ENCODE data around the gene KLF2. TPM values are rescaled to one million over a fixed set of nuclear protein-coding genes. Genes with fewer than 3 reads are reported as not detected.

The KLF2 gene
- total RNA-seq, 2 experiments from 2014 or later = 1,201 to 1,291 TPM

DNA sequence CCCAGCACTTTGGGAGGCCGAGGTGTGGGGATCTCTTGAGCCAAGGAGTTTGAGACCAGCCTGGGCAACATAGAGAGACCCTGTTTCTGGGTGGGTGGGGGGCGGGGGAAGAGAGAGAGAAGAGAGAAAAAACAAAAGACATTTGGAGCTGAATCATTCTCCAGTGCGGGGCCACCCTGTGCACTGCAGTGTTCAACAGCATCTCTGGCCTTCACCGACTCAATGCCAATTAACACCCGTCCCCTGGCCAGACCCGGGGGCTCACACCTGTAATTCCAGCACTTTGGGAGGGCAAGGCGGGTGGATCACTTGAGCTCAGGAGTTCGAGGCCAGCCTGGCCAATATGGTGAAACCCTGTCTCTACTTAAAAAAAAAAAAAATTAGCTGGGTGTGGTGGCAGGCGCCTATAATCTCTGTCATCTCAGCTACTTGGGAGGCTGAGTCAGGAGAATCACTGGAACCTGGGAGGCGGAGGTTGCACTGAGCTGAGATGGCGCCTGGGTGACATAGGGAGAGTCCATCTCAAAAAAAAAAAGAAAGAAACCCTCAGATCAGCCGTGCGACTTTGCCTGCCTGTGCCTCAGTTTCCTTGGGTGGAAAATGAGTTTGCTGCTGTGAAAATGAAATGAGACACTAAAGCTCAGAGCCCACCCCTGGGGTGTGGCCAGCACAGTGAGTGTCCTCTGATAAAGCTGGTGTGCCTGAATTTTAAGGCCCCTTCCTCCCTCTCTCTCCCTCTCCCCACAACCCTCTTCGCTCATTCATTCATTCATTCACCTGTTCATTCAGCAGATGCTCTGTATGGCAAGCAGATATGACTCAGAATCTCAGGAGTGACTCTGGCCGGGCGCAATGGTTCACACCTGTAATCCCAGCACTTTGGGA is 6.4 kb downstream of the KLF2 start:
- H3K9me3 ChIP-seq (ENCODE audit: control insufficient read depth in 1 of 2, insufficient read depth in 1 of 2, low read length in 2 of 2) = no peaks in the 10 kb centered on the region
- intact Hi-C loops (cut with DNase I, micrococcal nuclease) = loop anchor here in 1 of 2 experiments (1.0 kb wide), 2 partner anchors 38 to 51 kb away; no protein-coding TSS in a partner anchor
- Mint-ChIP-seq H3K4me3 (peak overlapping the region; percentile 92), H3K9me3 (no peaks in the 10 kb centered on the region), H3K36me3 (ENCODE audit: low read depth) (peaks cover 46% of the 10 kb centered on the region), H3K27me3 (peaks cover 20% of the 10 kb centered on the region), H3K4me1 (ENCODE audit: low read depth) (peaks cover 56% of the 10 kb centered on the region), H3K27ac (peak overlapping the region; percentile 97)
- peaks cover 53% of the 10 kb centered on the region for H3K4me1 ChIP-seq (ENCODE audit: insufficient read depth, low read length)
- H3K27me3 ChIP-seq (ENCODE audit: control insufficient read depth in 1 of 2, insufficient read depth in 2 of 2, low read length in 2 of 2) = no peaks in the 10 kb centered on the region
- H3K36me3 ChIP-seq (ENCODE audit: insufficient read depth, low read length) = peaks cover 40% of the 10 kb centered on the region
- POLR2A ChIA-PET = interaction anchor here (0.6 to 31.1 kb wide), 23 partner anchors 9 to 964 kb away, joined by 3 to 3819 read pairs (median 7); partner anchors contain the start of genes AKAP8, FAM32A and TPM4
- CTCF ChIA-PET = interaction anchor here (0.6 to 5.5 kb wide), 9 partner anchors 10 to 259 kb away, joined by 3 to 106 read pairs (median 4); no protein-coding TSS in a partner anchor
- no peak for ATAC-seq (ENCODE audit: poor library complexity)
- peak in 8 of 14 experiments; percentile 17 to 76 (median 34) for DNase-seq
- peak overlapping the region; percentile 98 for H3K4me3 ChIP-seq (ENCODE audit: low read length)
- TF ChIP-seq, protein P1, sequence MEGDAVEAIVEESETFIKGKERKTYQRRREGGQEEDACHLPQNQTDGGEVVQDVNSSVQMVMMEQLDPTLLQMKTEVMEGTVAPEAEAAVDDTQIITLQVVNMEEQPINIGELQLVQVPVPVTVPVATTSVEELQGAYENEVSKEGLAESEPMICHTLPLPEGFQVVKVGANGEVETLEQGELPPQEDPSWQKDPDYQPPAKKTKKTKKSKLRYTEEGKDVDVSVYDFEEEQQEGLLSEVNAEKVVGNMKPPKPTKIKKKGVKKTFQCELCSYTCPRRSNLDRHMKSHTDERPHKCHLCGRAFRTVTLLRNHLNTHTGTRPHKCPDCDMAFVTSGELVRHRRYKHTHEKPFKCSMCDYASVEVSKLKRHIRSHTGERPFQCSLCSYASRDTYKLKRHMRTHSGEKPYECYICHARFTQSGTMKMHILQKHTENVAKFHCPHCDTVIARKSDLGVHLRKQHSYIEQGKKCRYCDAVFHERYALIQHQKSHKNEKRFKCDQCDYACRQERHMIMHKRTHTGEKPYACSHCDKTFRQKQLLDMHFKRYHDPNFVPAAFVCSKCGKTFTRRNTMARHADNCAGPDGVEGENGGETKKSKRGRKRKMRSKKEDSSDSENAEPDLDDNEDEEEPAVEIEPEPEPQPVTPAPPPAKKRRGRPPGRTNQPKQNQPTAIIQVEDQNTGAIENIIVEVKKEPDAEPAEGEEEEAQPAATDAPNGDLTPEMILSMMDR (IDR thresholded peaks at IDR 0.05) = no peak
- H3K27ac ChIP-seq (ENCODE audit: low read depth in 1 of 2, low read length in 2 of 2) = peak overlapping the region; percentile 77 to 94

DNA sequence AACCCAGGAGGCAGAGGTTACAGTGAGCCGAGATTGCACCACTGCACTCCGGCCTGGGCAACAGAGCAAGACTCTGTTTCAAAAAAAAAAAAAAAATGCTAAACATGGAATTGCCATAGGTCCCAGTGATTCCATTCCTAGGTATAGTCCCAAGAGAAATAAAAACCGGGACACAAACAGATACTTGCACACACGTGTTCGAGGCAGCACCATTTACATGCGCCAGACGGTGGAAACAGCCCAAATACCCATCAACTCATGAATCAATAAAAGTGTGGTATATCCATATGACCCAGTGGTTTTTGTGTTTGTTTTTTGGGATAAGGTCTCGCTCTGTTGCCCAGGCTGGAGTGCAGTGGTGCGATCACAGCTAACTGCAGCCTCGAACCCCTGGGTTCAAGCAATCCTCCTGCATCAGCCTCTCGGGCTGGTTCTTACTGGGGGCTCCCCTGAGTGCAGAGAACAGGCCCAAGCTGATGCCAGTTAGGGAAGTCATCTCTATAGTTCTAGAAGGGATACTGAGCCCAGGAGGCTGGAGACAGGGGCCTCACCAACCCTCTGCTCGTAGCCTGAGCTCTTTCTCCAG is 8.5 kb downstream of the KLF2 start:
- Mint-ChIP-seq H3K4me3 (peak overlapping the region; percentile 36), H3K9me3 (no peaks in the 10 kb centered on the region), H3K4me1 (ENCODE audit: low read depth) (peaks cover 61% of the 10 kb centered on the region), H3K36me3 (ENCODE audit: low read depth) (peaks cover 25% of the 10 kb centered on the region), H3K27me3 (peaks cover 6% of the 10 kb centered on the region), H3K27ac (peak overlapping the region; percentile 73)
- ChIA-PET CTCF (no interaction called here), POLR2A (interaction anchor here (0.9 to 31.1 kb wide), 5 partner anchors 9 to 135 kb away, joined by 3 to 3819 read pairs (median 16); partner anchors contain the start of genes AP1M1 and KLF2)
- Histone ChIP-seq H3K4me3 (ENCODE audit: low read length) (no peak overlapping the region), H3K27ac (ENCODE audit: low read depth in 1 of 2, low read length in 2 of 2) (no peak overlapping the region), H3K27me3 (ENCODE audit: control insufficient read depth in 1 of 2, insufficient read depth in 2 of 2, low read length in 2 of 2) (no peaks in the 10 kb centered on the region), H3K36me3 (ENCODE audit: insufficient read depth, low read length) (peaks cover 19% of the 10 kb centered on the region), H3K9me3 (ENCODE audit: control insufficient read depth in 1 of 2, insufficient read depth in 1 of 2, low read length in 2 of 2) (no peaks in the 10 kb centered on the region), H3K4me1 (ENCODE audit: insufficient read depth, low read length) (peaks cover 65% of the 10 kb centered on the region)
- intact Hi-C loops (cut with DNase I, micrococcal nuclease) = no loop called here
- ATAC-seq (ENCODE audit: poor library complexity) (no peak), DNase-seq (peak in 2 of 14 experiments; percentile 34 to 45)
- TF ChIP-seq, protein P1 (IDR thresholded peaks at IDR 0.05) = no peak

DNA sequence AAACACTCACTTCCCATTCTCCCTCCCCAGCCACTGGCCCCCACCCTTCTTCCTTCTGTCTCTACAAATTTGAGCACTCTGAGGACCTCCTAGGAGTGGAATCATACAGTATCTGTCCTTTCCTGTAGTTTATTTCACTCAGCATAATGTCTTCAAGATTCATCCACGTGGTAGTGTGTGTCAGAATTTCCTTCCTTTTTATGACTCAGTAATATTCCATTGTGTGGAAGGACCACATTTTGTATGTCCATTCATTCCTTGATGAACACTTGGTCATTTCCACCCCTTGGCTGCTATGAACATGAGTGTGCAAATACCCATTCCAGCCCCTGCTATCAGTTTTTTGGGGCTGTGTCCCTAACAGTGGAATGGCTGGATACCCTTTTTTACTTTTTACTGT is 9.8 kb downstream of the KLF2 start:
- CTCF ChIA-PET = no interaction called here
- Histone ChIP-seq H3K9me3 (ENCODE audit: control insufficient read depth in 1 of 2, insufficient read depth in 1 of 2, low read length in 2 of 2) (no peaks in the 10 kb centered on the region), H3K4me1 (ENCODE audit: insufficient read depth, low read length) (peaks cover 65% of the 10 kb centered on the region), H3K27me3 (ENCODE audit: control insufficient read depth in 1 of 2, insufficient read depth in 2 of 2, low read length in 2 of 2) (no peaks in the 10 kb centered on the region), H3K27ac (ENCODE audit: low read depth in 1 of 2, low read length in 2 of 2) (no peak overlapping the region), H3K4me3 (ENCODE audit: low read length) (no peak overlapping the region), H3K36me3 (ENCODE audit: insufficient read depth, low read length) (peaks cover 6% of the 10 kb centered on the region)
- H3K36me3 Mint-ChIP-seq (ENCODE audit: low read depth) = peaks cover 12% of the 10 kb centered on the region
- ATAC-seq (ENCODE audit: poor library complexity) (no peak), DNase-seq (no peak)
- intact Hi-C loops (cut with DNase I, micrococcal nuclease) = no loop called here
- no peaks in the 10 kb centered on the region for H3K27me3 Mint-ChIP-seq
- TF ChIP-seq, protein P1 (IDR thresholded peaks at IDR 0.05) = no peak
- H3K4me1 Mint-ChIP-seq (ENCODE audit: low read depth) = peaks cover 61% of the 10 kb centered on the region
- POLR2A ChIA-PET = interaction anchor here (0.6 to 31.1 kb wide), 4 partner anchors 10 to 137 kb away, joined by 3 to 3819 read pairs (median 6); partner anchors contain the start of genes AP1M1 and KLF2
- peak overlapping the region; percentile 70 for H3K27ac Mint-ChIP-seq
- H3K4me3 Mint-ChIP-seq = no peak overlapping the region
- H3K9me3 Mint-ChIP-seq = no peaks in the 10 kb centered on the region
